Lower lobe of right lung (tissue), 2 donors: ENCODE measurements around the gene SMC5. TPM values are rescaled to one million over a fixed set of nuclear protein-coding genes. Genes with fewer than 3 reads are reported as not detected.

Experiments
- ATAC-seq, 2 donors: fragments of 200-7000 bp; cut with Tn5 transposase; one replicate each; pipeline ENCODE4 v1.9.1; 2020 to 2022; ENCODE audit warnings: mild to moderate bottlenecking in 2 of 2, moderate library complexity in 2 of 2
- DNase-seq: peaks from one replicate; pipeline ENCODE4 v3.0.0-alpha.2; 2020
- H3K27ac ChIP-seq: fragments of 200-600 bp; one replicate; pipeline ENCODE4 v1.8.0; 2022
- H3K27me3 ChIP-seq: fragments of 200-600 bp; one replicate; pipeline ENCODE4 v1.8.0; 2022; ENCODE audit warnings: low read depth
- H3K36me3 ChIP-seq: fragments of 200-600 bp; one replicate; pipeline ENCODE4 v1.8.0; 2022; ENCODE audit warnings: mild to moderate bottlenecking
- H3K4me1 ChIP-seq: fragments of 200-600 bp; one replicate; pipeline ENCODE4 v1.8.0; 2022
- H3K4me3 ChIP-seq: fragments of 200-600 bp; one replicate; pipeline ENCODE4 v1.8.0; 2022; ENCODE audit warnings: mild to moderate bottlenecking
- H3K9me3 ChIP-seq: fragments of 200-600 bp; one replicate; pipeline ENCODE4 v1.8.0; 2022
- CTCF ChIP-seq: fragments of 200-600 bp; IDR thresholded peaks from one replicate; pipeline ENCODE4 v1.8.0; 2022; ENCODE audit warnings: antibody characterized with exemption, mild to moderate bottlenecking
- intact Hi-C: fragments of 100-400 bp; cut with DNase I; formaldehyde crosslinking; loops from one replicate; pipeline ENCODE4 v1.11.0; 2022
- total RNA-seq: library from RNA; stranded (reverse); fragmentation: NEBNext Ultra II Directional; extraction: Animal tissue kit (Norgen Biotek cat#: 25700); gene quantifications from one replicate; pipeline ENCODE4 v1.2.1, GENCODE V29; 2021
- donor health status: DM: no; HTN: yes; CAD: no; lungs with severe emphysema.

The SMC5 gene
- total RNA-seq, 1 donor from 2014 or later: 30.3 TPM

DNA sequence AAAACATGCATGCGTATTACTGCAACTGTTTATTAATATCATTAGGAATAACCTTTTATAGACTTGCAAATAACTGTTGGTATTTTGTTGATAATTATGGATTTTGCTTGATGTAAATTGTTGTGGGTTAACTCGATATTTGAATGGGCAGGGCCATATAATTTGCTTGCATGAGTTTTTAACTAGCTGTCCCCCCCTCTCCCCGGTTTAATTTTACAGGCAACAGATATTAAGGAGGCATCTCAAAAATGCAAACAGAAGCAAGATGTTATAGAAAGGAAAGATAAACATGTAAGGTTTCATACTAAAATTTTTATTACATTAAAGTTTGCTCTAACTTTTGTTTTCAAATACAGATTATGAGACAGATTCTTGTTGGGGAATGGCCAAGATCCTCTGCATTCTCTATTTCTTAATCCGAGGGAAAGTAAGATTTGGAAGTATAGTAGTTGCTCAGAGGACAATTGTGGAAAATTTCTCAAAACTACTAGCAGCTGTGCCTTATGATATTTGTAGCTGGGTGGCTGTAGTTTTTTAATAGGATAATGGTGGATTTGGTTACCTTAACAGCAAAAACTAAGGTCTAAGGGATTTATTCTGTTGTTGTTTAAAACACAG is 27.3 kb downstream of the SMC5 start:
- H3K4me3 ChIP-seq: no peak overlapping the region
- DNase-seq (no peak), ATAC-seq (no peak)
- TF ChIP-seq CTCF: no peak
- H3K27me3 ChIP-seq: no peaks in the 10 kb centered on the region
- H3K9me3 ChIP-seq: no peaks in the 10 kb centered on the region
- intact Hi-C loops: no loop called here
- H3K27ac ChIP-seq: peak overlapping the region; percentile 7
- peaks cover 15% of the 10 kb centered on the region for H3K4me1 ChIP-seq
- peaks cover 67% of the 10 kb centered on the region for H3K36me3 ChIP-seq

- H3K27ac ChIP-seq: no peak overlapping the region
- no peak overlapping the region for H3K4me3 ChIP-seq
- peaks cover 12% of the 10 kb centered on the region for H3K9me3 ChIP-seq
- no peak for TF ChIP-seq CTCF
- no peaks in the 10 kb centered on the region for H3K27me3 ChIP-seq
- H3K36me3 ChIP-seq: peaks cover 31% of the 10 kb centered on the region
- no peak for DNase-seq
- peaks cover 3% of the 10 kb centered on the region for H3K4me1 ChIP-seq
- intact Hi-C loops: no loop called here
- ATAC-seq: no peak
Measured at GRCh38 chr9:70290626-70291025, 31.8 kb downstream of the SMC5 start.

DNA sequence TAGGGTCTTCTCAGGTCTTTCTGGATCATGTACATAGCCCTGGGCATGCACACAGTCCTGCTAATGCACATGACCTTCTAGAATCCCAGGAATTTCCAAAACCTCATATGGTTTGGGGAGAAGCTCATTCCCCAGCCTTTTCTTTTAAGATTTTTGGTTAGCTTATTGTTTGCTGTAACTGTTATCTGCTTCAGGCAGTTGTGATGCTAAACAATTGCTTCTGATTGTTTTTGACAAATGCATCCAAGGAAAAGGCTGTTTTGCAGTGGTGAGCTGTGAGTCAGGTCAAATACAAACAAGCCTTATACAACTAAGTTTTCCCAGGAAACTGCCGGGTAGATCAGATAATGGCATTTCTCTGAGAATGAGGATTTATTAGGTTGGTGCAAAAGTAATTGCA is 32.7 kb downstream of the SMC5 start:
- H3K9me3 ChIP-seq: peaks cover 12% of the 10 kb centered on the region
- intact Hi-C loops: no loop called here
- H3K4me3 ChIP-seq: no peak overlapping the region
- no peak for TF ChIP-seq CTCF
- no peaks in the 10 kb centered on the region for H3K27me3 ChIP-seq
- DNase-seq (no peak), ATAC-seq (no peak)
- no peaks in the 10 kb centered on the region for H3K4me1 ChIP-seq
- no peak overlapping the region for H3K27ac ChIP-seq
- H3K36me3 ChIP-seq: peaks cover 23% of the 10 kb centered on the region

GRCh38 chr9:70292253-70292652 is 33.5 kb downstream of the SMC5 start:
- no peak for TF ChIP-seq CTCF
- intact Hi-C loops: no loop called here
- no peak for DNase-seq

GRCh38 chr9:70293214-70293613 is 34.4 kb downstream of the SMC5 start:
- no peak for TF ChIP-seq CTCF
- H3K27me3 ChIP-seq: no peaks in the 10 kb centered on the region
- peaks cover 12% of the 10 kb centered on the region for H3K9me3 ChIP-seq
- no peak overlapping the region for H3K27ac ChIP-seq
- intact Hi-C loops: no loop called here
- DNase-seq (no peak), ATAC-seq (no peak)
- H3K36me3 ChIP-seq: peaks cover 14% of the 10 kb centered on the region
- no peak overlapping the region for H3K4me3 ChIP-seq
- H3K4me1 ChIP-seq: no peaks in the 10 kb centered on the region

More at GRCh38 chr9:70292253-70292652, 33.5 kb downstream of the SMC5 start:
- no peaks in the 10 kb centered on the region for H3K27me3 ChIP-seq
- peaks cover 17% of the 10 kb centered on the region for H3K36me3 ChIP-seq
- peaks cover 12% of the 10 kb centered on the region for H3K9me3 ChIP-seq
- H3K27ac ChIP-seq: no peak overlapping the region
- no peaks in the 10 kb centered on the region for H3K4me1 ChIP-seq
- no peak overlapping the region for H3K4me3 ChIP-seq
- ATAC-seq: no peak

GRCh38 chr9:70297141-70297540 is 38.4 kb downstream of the SMC5 start:
- intact Hi-C loops: no loop called here
- Histone ChIP-seq H3K36me3 (peaks cover 46% of the 10 kb centered on the region), H3K9me3 (peaks cover 3% of the 10 kb centered on the region), H3K27me3 (no peaks in the 10 kb centered on the region), H3K4me3 (no peak overlapping the region), H3K27ac (no peak overlapping the region), H3K4me1 (no peaks in the 10 kb centered on the region)
- no peak for TF ChIP-seq CTCF
- ATAC-seq (no peak), DNase-seq (no peak)
